ENCODE data around the gene PACSIN2. TPM values are rescaled to one million over a fixed set of nuclear protein-coding genes. Genes with fewer than 3 reads are reported as not detected.

PACSIN2 gene
- total RNA-seq, 1 experiment from 2014 or later, result 53.9 TPM

DNA sequence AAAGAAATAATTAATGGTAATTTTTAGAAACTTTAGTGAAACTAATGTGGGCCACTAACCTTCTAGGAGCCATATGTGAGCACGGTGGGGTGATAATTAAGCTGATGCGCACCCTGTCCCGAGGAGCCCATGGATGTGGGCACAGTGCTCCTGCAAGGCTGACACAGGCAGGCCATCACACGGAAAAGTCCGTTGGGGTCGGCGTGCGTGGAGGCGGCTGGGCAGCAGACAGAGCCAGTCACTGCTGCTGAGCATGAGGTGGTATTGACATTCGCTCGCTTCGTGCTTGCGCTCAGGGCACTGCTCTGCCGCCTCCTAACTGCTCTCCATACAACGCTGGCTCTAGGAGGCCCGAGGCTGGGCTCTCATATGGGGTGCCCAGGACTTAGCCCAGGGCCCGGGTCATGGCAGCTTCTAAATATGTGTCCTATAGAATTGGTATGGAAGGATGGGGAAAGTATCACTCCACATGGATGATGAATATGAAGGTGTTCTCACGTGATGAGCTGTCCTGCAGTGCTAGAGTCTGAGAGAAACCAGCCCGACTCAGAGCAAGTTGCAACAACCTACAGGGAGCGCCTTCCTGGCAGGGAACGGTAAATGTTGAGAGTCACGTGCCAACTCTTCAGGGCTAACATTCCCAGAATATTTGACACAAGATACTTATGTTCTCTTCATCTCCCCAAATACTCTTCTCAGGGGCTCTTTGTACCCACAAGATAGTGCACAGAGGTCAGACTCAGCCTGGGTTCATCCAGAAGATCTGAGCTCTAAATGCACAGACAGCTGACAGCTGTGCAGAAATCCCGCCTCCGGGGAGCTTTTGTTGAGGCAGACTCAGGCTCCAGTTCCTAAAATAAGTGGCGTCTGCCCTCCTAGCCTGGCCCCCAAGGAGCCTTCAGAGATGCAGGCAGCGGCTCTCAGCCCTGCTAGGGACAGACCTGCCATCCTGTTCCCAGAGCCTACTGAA is 107.3 kb downstream of the PACSIN2 start:
- DNase-seq (ENCODE audit: low read depth), result no peak

DNA sequence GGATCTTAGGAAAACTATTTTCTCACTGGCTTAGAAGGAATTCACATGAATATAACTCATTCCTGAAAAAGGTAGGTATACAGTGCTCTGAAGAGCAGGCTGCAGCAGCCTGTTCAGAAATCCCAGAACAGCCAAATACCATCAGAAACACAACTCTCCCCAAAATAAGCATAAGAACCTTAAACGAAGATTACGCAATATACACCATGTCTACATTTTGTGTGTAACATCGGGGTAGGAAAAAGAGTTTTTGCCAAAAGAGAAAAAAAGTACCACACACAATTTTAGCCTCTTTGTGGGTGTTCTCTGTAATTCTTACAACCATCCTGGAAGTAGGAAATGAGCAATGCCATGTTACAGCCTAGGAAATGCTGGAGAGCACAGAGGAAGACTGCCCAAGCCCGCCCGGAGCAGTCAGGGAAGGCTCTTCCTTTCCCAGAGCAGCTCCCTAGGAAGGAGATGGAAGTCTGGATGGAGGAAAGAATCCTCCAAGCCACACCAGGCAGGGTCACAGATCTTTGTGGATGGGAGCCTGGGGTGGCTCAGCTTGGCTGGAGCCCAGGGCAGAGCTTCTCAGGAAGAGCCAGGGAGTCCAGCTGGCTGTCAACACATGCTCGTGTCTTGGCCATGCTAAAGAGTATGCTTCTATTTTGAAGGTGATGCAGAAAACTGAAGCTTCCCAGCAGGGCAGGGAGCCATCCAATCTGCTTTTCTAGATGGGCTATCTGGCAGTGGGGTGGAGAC is 108.2 kb downstream of the PACSIN2 start:
- no peak for DNase-seq (ENCODE audit: low read depth)

DNA sequence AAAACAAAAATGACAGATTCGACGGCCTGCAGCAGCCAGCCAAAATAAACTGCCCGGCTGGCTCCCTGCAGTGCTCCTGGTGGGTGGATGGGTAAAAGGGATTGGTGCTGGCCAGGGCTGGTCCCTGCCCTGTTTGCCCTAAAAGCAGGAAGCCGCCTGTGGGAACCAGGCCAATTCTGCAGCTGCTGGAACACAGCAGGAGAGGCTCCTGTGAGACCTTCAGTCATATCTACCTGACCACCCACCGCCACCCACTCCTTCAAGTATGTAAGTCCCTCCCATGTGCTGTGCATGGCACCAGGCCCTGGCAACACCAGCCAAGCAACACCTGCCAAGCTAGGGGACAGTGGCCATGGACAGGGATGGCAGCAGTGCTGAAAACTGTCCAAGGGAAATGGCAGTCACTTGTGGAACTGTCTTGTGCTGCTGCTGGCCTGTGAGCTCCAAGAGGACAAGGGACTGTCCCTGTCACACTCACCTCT is 109.2 kb downstream of the PACSIN2 start:
- DNase-seq (ENCODE audit: low read depth), result no peak

DNA sequence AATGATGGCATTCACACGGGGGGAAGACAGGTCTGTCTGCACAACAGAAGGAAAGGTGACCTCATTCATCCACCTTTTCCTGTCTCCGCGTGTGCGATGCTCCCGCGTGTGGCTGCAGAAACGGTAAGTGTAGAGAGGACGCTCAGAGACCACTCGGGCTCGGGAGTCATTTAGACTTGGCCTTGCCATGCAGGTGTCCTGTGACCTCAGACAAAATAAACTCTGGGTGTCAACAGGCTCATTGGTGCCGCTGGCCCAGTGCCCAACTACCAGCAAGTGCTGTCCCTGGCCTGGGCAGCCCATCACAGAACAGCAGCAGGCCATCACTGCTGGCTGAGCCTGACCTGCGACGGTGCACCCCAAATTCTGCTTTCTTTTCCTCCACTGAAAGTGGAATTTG is 109.7 kb downstream of the PACSIN2 start:
- no peak for DNase-seq (ENCODE audit: low read depth)

DNA sequence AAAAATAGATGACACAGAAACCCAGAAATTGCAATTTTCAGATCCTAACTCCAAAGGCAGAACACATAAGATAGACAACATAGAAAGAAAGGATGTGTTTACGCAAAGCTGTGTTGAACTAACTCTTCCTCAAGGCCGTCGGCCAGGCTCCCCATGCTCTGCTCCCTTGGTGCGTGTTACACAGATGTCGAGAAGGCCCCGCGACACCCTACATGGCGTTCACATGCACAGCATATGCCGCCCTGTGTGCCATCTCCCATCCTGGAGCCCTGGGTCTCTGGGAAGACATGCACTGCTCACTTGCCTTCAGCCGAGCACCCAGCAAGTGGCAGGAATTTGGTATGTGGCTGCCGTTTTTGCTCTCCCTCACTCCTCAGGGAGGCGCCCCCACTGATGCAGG is 110.9 kb downstream of the PACSIN2 start:
- no peak for DNase-seq (ENCODE audit: low read depth)

DNA sequence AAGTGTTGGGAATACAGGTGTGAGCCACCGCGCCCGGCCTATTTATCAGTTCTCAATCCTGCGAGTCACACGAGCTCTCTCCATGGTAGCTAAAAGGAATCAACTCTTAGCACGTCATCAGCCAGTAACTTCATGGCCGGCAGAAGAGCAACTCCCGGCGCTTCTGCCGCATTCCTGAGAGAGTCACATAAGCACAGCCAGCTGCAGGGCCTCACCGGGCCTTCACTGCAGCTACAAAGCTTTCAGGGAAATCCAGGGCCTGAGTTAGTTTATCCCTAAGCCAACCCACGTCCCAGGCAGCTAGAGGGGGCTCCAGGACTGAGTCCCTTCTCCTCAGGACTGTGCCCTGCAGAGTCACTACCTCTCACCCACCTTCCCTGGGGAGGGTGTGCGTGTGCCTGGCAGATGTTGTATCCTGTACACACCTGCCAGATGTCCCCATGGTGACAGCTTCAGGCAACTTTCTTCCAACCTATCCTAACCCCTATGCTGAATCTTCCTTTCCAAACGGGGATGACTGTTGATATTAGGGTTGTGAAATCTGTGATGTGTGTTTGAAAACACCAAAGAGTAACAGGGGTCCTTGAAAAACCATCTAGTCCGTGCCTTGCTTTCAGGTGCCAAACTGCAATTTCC is 112.0 kb downstream of the PACSIN2 start:
- DNase-seq (ENCODE audit: low read depth), result no peak

DNA sequence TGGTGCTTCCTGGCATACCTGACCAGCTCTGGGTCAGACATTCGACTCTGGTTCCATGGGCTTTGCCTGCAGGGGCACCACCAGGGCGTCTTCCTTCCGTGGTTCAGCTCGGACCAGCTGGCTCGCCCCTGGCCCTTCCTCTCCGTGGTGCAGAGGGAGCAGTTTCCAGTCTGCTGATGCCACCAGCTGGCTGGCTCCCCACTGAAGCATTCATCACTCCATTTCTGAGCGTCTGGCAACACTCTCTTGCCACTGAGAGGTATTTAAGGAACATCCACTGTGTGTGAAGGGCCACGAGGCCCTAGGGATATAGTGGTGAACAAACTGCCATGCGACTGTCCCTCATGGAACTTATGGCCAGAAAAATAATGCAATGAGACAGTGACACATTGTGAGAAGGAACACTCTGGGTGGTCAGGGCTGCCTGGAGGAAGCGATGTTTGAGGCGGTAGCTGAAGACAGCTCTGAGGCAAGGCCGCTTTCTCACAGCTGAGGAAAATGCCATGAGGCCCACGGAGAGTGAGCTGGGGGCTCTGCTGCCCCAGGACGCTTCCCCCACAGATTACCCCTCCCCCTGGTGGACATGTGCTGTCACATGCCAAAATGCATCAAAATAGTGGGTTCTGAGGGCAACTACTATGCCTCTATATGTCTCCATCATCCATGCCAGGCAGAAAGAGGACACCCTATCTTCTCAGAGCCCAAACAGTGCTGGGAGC is 113.0 kb downstream of the PACSIN2 start:
- DNase-seq (ENCODE audit: low read depth), result no peak

DNA sequence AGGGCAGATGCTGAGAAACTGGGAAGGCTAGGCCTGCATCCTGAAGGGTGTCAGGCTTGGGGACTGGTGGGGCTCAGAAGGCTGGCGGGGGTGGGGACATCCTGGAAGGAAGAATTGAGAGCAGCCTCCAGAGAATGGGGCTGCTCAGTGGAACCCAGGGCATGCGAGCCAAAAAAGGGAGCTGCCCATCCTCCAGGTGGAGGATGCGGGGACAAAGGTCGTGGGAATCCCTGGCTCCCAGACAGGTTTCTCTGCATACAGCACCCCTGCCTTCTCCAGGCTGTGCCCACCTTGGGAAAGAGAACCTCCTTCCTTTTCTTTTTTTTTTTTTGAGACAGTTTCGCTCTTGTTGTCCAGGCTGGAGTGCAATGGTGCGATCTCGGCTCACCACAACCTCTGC is 117.0 kb downstream of the PACSIN2 start:
- DNase-seq (ENCODE audit: low read depth), result no peak

DNA sequence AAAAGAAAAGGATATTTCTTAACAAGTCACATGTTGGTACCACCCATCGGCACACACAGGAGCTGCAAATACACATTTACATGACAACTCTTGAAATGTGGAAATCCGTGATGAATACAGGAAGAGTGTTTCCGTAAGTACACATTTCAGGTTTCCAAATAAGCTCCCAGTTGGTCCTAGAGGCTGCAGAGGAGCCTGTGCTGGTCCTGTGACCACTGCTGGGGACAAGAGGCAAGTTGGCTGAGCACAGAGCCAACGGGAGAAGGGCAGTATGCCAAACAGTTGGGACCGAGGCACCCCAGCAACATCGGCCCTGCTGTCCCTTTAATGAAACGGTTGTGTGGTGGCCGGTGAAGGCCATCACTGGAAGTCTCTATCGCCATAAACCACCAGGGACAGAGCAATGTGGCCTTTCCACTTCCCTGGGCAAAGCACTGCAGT is 119.4 kb downstream of the PACSIN2 start:
- DNase-seq (ENCODE audit: low read depth), result no peak

DNA sequence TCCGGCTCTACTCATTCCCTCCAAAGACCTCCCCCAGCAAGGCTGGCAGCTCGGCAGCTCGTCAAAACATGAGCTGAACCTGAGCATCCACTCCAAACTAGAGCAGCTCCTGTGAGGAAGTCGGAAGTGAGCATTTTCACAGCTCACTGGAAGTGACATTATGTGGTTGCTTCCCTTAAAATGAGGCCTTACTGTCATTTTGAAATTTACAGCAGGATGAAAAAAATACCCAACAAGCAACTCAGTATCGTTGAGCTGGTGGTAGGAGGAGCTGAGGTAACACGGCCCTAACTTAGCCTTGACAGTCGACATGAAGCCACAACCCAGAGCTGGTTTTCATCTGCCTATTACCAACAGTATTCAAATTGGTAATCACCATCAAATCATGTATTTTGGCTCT is 119.9 kb downstream of the PACSIN2 start:
- no peak for DNase-seq (ENCODE audit: low read depth)

DNA sequence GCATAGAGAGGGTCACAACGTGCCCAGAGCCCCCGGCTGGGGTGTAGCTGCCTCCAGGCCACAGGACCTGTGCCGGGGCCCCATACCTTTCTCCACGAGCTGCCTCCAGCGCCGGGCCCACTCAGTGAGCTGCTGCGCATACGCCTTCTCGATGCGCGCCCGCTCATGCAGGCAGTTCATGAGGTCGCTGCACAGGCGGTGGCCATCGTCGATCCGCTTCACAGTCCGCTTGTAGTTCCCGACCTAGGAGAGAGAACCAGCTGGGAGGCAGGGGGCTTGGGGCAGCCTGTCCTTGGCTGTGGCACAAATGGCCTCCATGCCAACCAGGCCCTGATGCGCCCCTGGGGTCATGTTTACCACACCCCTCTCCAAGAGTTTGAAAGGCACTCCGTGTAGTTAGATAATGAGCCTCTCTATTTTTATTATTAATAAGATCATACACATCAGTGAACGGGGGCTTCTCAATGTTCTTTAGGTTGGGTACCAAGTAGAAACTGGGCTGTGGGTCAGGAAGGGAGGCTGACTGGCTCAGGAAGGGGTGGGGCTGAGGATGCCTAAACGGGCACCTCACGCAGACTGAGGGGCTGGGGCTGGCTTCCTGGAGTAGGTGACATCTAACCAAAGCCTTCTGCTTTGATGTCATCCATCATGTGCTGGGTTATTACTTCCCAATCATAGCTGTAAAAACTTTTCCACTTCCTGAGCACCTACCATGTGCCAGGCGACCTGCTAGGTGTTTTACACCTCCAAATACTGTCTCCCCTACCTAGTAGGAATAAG is 121.4 kb downstream of the PACSIN2 start:
- DNase-seq (ENCODE audit: low read depth), result no peak

DNA sequence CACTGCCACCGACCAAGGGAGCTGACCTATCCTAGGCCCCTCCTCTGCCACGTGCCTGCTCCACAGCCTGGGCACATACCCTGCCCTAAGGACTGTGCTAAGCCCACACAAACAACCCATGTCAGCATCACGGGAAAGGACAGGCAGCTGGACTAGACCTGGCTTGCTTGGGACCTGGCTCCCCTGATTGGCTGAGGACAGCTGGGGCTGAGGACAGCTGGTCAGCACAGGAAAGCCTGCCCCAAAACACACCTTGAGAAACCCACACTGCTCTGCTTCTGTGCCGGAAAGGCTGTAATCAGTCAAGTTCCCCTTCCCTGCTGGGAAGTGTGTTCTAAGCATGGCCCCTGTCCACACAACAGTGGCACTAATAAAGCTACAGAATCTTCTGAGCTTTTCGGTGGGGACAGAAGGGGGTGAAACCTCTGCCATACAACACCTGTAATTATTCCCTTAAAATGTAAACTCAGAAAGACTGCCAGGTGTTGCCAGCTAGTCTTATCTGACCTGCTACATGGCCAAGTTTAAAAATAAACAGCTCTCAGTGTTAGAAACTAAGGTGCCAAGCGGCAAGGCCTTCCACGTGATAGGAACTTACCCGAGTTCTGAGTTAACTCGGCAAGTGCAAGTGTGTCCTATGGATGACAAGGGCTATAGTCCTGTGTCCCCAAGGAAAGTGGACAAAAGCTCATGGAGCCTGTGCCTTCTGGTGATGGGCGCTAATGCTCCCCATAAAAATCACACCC is 122.2 kb downstream of the PACSIN2 start:
- DNase-seq (ENCODE audit: low read depth), result no peak

DNA sequence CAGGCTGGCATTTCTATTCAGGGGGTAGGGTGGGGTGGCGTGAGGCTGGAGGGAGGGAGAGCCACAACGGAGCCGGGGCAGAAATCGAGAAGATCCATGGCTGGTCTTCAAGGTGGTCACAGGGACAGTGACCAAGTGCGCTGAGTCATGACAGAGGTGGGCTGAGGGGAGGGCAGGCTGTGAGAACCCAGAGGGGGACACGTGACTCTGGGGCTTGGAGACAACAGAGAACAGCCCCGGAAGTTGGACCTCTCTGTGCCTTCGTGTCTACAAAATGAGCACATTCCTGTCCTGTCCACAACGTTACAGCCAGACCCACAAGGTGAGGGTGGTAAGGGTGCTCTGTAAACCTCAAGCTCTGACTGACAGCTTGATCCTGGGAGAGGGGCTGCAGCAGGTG is 122.8 kb downstream of the PACSIN2 start:
- DNase-seq (ENCODE audit: low read depth), result no peak

DNA sequence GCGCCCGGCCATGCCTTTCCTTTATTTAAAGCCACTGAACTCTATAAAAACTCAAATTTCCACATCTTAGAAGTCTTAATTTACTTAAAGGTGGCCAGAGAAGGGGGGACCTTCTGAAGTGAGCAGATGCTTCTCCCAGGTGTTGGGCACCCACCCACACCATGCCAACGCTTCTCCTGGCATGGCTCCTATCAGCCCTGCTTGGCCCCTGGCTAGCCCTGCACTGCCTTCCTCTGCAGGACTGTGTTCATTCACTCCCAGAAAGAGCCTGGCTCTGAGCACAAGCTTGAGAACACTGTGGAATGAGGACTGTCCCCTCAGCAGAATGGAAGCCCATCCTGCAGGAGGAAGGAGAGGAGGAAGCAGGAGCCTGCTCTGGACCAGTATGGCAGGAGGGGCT is 123.3 kb downstream of the PACSIN2 start:
- DNase-seq (ENCODE audit: low read depth), result no peak

DNA sequence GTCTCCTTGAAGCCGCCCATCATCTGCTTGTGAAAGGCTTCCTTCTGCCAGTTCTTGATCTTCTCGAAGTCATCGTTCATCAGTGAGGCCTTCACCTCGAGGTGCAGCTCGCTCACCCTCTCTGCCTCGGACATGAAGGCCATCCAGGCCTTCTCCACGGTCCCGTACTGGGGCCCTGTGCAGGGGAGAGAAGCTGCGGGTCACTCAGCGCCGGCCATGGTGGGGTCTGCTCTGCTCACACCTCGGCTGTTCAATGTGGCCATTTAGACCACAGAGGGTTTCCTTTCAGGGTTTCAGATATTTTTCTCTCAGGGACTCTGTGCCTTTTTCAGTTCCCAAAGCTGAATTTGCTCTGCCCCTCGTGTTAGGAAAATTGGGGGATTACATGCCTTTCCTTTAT is 123.9 kb downstream of the PACSIN2 start:
- no peak for DNase-seq (ENCODE audit: low read depth)

DNA sequence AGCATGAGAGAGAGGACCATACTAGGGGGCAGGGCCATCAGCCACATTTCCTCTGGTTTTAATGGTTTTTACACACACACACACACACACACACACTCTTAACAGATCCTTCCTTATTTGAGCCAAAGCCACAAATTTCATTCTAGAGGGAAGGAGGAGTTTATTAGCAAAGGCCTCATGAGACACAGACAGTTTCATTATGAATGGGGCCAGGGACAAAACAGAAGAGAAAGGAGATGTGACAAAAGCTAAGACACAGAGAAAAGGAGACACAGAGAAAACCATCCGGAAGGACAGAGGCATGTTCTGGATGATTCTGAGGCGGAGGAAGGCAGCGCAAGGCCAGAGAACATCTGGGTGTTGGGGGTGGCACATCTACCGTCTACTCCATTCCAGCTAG is 125.6 kb downstream of the PACSIN2 start:
- no peak for DNase-seq (ENCODE audit: low read depth)

DNA sequence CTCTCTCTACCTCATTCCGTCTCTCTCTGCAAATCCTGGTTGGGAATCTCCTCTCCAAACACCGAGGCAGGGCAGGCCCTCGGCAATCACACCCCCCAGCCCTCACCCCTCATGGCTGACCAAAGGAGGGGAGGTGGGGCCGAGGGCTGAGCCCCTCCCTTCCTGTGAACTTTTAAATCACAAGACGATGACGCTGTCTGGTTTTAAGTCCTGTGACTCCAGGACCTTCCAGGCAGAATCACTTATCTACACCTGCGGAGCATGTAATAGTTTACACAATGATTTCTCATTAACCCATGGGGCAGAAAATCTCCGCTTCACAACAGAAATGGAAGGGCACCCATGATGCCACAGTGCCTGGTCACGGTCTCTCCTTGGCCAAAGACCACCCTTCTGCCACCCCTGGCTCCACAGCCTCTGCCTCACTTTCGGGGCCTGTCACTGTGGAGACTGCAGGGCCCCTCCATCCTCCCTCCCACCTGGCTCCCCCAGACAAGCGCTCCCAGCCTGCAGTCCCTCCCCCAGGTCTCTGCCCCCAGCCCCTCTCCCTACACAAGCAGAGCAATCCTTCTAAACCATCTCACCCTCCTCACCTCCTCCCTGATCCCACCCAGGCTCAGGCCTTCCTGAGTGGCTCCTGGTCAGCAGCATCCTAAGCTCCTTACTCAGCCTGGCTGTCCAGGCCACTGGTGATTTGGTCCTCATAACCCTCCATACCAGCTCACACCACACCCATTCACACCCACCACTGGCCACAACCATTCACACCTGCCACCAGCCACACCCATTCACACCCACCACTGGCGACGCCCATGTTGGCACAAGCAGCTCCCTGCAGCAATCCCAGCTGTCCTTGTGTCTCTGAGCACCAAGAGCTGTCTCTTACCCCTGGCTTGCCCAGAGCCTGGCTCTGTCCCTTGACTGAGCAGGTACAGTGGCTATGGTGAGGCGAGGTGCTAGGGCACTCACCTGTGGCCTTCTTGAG is 127.1 kb downstream of the PACSIN2 start:
- DNase-seq (ENCODE audit: low read depth), result no peak

DNA sequence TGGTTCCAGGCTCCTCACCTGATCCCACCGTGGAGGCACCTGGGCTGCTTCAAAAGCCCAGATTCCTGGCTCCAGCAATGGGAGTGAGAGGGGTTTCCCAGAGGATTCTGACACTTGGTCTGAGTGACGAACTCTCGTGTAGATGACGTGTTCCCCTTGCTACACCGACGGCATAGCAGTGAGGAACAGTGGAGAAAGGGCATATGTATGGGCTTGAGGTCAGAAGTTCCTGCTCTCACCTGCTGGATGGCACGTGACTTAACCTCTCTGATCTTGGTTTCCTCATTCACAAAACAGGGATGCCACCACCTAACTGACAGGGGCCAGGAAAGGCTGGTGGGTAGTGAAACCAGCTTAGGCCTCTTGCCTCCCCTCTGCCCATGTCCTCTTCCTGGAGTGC is 127.8 kb downstream of the PACSIN2 start:
- DNase-seq (ENCODE audit: low read depth), result no peak
